Stimulated activated CD4-positive, alpha-beta T cell treated with anti-CD3 and anti-CD28 coated beads, Interleukin-1b, Interleukin-23, amount 100 ng/mL, for 4 hours (primary cell): ENCODE measurements around the gene HABP4.

Source experiments
- DNase-seq, 2 donors: peaks; one replicate each; pipeline ENCODE4 v3.0.0-alpha.2; 2020; ENCODE audit warnings: low read depth in 2 of 2

Gene HABP4

GRCh38 chr9:96476591-96476990 is 26.6 kb downstream of the HABP4 start:
- no peak for DNase-seq

DNA sequence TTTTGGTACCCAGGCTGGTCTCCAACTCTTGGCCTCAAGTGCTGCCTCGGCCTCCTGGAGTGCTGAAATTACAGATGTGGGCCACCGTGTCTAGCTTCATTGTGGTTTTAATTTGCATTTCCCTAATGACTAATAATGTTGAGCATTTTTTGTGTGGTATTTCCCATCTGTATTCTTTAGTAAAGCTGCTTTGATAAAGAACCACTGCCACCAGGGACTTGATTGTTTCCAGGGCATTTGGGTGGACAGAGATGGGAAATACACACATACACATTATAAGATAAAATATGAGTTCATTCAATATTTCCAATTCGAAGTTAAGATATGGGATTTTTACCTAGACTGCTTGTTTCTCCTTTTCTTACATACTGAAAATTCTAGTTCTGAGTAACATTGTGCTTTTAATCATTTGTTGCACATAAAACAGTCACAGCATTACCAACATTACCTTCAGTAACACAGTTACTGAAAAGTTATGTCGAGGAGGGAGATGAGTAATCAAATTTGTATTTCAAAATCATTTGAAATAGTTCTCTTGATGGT is 28.9 kb downstream of the HABP4 start:
- DNase-seq, result peak in 1 of 2 donors; percentile 5

DNA sequence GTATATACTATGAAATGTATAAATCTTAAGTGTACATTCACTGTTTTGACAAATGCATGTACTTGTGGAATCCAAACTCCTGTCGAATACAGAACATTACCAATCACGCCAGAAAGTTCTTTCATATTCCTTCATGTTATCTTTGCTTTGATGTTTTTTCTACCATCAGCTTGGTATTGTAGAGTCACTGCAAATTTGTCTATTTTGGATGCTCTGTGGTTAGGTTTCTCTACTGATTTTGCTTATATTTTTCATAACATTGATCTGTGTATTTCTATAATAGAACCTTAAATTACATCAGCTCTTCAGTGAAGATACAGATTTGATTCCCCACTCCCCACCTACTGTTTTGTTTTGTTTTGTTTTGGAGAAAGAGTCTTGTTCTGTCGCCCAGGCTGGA is 30.8 kb downstream of the HABP4 start:
- DNase-seq, result no peak

- DNase-seq, result no peak
Measured at GRCh38 chr9:96482476-96482875, 32.5 kb downstream of the HABP4 start.

DNA sequence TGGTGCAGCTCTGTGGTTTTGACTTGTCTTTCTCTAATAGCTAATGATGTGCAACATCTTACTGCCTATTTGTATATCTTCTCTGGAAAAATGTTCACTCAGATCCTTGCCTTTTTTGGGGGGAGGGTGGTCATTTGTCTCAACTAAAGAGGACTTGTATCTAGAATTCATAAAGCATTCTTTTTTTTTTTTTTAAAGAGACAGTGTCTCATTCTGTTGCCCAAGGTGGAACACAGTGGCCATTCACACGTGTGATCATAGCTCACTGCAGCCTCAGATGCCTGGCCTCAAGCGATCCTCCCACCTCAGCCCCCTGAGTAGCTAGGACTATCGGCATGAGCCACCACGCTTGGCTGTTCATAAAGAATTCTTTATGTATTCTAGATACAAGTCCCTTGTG is 33.2 kb downstream of the HABP4 start:
- DNase-seq, result no peak

DNA sequence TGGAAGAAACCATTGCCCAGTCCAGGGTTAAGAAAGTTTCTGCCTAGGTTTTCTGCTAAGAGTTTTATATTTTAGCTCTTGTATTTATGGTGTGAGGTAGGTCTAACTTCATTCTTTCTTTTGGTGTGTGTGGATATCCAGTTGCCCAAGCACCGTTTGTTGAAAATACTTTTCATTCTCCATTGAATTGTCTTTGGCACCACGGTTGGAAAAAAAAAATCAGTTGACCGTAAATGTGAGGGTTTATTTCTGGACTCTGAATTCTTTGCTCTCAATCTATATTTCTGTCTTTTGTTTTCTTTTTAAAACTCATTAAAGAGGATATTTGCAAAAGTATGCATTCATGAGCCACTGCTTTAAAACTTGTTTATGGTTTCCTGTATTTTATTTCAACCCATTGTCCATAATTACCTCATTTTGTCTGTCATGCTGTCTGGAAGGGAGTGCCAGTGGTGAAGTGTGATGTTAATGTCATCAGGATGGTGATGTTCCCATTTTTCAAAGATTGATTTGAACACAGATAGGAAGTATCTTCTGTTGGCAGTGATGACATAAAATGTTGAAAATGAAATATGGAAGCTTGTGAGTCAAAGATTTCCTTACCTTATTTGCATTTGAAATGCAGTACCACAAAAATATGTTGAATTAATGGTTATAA is 33.9 kb downstream of the HABP4 start:
- DNase-seq, result no peak

GRCh38 chr9:96484521-96484931 is 34.6 kb downstream of the HABP4 start:
- no peak for DNase-seq

GRCh38 chr9:96485280-96485679 is 35.3 kb downstream of the HABP4 start:
- DNase-seq, result no peak

- DNase-seq, result no peak
Measured at GRCh38 chr9:96486386-96487028, 36.5 kb downstream of the HABP4 start.

GRCh38 chr9:96487029-96487396 is 37.0 kb downstream of the HABP4 start:
- no peak for DNase-seq

DNA sequence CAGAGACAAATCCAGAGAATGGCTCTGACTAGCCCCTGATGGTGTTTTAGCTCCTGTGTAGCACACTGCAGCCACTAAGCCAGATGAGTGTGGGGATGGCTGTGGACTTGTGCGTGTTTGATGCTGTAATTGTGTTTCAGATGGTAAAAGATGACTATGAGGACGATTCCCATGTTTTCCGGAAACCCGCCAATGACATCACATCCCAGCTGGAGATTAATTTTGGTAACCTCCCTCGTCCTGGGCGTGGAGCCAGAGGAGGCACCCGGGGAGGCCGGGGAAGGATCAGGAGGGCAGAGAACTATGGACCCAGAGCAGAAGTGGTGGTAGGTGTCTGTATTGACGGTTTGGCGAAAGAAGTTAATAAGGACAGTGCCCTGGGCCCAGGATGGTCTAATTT is 38.0 kb downstream of the HABP4 start:
- no peak for DNase-seq

DNA sequence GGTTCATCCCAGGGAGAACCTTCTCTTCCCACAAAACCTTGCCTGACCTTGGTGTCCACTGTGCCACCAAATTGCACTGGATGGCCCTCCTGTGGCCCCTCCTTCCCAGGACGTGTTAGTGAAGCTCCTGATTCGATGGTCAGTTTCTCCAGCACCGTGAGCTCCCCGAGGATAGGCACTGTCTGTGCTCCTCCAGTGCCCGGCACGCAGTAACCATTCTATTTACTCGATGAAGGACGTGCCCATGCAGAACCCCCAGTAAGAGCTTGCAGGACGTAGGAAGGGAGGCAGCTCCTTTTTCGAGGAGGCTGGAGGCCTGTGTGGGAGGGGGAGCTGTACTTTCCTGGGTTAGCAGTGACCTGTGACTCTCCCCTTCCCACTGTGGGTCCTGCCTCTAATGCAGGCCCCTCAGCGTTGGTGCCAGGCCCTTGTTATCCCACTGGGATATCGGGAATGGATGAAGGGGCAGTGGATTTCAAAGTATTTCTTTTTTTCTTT is 39.6 kb downstream of the HABP4 start:
- DNase-seq, result no peak

- DNase-seq, result no peak
Measured at GRCh38 chr9:96490534-96491078, 40.6 kb downstream of the HABP4 start.

DNA sequence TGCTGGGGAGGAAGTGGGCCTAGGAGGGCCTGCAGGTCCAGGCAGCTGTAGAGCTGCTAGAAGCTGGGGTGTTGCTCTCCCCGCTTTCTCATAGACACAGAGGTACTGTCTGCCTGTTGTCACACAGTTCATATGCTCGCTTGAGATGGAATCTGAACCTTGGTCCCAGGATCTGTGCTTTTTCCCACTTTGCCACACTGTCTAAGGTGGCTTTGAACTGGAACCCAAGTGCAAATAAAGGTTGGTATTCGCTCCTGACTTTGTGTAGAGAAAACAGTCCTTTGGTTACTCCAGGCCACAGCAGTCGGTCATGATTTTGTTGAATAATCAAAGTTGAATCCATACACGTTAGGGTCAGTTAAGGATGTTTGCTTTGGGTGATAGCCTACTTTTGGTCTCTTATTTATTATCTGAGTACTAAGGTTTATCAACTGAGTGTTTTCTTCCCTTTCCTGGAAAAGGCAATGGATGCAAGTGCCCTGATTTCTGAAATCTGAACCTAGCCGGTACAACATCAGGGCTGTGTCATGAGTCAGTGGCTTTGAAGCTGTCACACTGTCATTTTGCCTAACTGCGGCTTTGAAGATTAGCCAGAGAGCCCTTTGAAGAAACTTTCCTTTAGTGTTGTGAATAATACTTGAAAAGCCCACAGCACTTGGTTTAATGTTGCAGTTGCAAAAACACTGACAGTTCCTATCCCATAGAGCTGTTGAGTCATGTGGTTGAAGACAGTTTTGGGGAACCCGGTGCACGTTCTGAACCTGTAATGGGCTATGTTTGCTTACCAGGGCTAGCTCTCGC is 41.3 kb downstream of the HABP4 start:
- peak in 1 of 2 donors; percentile 0 for DNase-seq

DNA sequence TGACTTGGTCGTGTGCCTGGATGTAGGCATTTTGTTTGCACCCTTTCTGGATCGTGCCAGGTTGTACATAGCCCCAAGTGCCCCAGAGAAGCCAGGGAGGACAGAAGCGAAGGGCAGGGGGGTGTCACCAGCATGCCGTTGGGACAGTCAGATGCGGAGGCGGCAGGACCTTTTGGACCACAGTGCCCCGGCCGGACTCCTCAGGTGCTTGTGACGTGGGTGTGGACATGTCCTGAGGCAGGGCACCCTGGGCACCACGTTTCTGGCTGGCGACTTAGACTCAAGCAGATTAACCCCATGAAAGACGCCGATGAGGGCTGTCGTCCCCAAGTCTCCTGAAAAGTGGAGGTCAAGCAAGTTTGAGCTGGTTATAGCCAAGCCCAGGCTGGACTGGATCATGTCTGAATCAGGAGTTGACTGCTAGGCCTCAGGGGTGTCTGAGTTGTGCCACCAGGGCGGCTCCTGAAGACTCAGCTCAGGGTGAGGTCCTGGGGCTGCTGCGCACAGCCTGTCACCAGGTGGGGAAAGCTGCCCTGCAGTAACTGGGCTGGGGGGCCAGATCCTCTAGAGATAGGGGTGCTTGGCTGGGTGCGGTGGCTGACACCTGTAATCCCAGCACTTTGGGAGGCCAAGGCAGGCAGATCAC is 42.0 kb downstream of the HABP4 start:
- no peak for DNase-seq

GRCh38 chr9:96492993-96493531 is 43.1 kb downstream of the HABP4 start:
- DNase-seq, result no peak

- DNase-seq, result no peak
Measured at GRCh38 chr9:96493757-96494156, 43.8 kb downstream of the HABP4 start.

DNA sequence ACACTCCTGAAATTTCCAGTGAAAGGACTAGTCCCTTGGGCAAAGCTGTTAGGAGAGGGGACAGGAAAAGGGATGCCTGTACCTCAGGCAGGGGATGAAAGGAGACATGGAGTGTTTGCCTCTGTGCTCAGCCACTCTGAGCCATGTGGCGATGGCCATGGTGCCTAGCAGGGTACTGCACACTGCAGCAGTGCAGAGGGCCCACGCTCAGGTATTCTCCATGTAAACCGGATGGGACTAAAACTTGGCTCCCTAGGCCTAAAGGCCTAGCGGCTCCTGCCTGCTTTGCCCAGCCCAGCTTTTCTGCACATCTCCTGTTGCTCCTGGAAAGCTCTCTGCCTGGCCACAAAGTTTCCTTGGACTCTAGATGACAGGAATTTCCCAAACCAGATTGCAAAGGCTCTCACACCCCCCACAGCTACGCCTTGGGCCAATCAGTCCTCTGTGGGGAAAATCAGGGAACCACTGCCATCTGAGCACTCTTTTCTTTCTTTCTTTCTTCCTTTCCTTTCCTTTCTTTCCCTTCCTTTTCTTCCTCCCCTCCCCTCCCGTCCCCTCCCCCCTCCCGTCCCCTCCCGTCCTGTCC is 44.3 kb downstream of the HABP4 start:
- DNase-seq, result no peak

- no peak for DNase-seq
Measured at GRCh38 chr9:96495341-96495740, 45.4 kb downstream of the HABP4 start.

- DNase-seq, result no peak
Measured at GRCh38 chr9:96496368-96497116, 46.6 kb downstream of the HABP4 start.

DNA sequence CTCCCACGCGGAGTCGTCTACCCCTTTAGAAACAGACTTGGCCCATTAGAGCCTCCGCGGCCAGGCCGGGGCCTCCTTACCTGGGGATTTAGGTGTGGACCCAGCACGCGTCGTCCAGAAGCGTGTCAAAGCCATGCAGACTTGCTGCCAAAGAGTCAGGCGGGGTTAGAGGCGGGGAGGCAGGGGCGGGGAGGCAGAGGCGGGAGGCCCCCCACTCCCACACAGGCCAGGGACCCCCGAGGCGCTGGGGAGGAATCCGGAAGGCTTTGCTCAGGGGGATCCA is 47.1 kb downstream of the HABP4 start:
- DNase-seq, result no peak
